Airway epithelial cell (primary cell): ENCODE results near the gene MAP3K8. TPM values are rescaled to one million over a fixed set of nuclear protein-coding genes. Genes with fewer than 3 reads are reported as not detected.

Experiments used
- total RNA-seq: library from RNA; depleted of rRNA; stranded (reverse); fragments of >200 nt; gene quantifications from 2 replicates; pipeline ENCODE4 v1.2.3, GENCODE V29; 2015

MAP3K8 gene
- 2.7 and 5.2 TPM in 2 replicates for total RNA-seq

GRCh38 chr10:30433730-30434272 is at the start of gene MAP3K8:
Gene MAP3K8, plus strand, starts transcription at chr10:30434184. Its CDS starts 4,755 bp downstream, at chr10:30438939.

Other genes with a start within 250 kb of the MAP3K8 start
- 7.6 and 11.9 TPM in 2 replicates for gene MTPAP, start 84.9 kb upstream of the MAP3K8 start, total RNA-seq
- not detected in 2 replicates for gene LYZL2, start 195.6 kb downstream of the MAP3K8 start, total RNA-seq